HepG2 (cell line): ENCODE measurements around the gene SLC44A4. TPM values are rescaled to one million over a fixed set of nuclear protein-coding genes. Genes with fewer than 3 reads are reported as not detected.
A peak's percentile ranks its signal among the peaks of the same experiment; 100 is the strongest.

Source experiments
- CREM ChIP-seq, 2 experiments: sonication (generic) in 1 of 2; formaldehyde crosslinking in 1 of 2; IDR thresholded peaks; 2 replicates each; pipeline versions ENCODE4 v1.4.0 to v1.6.1; 2016 to 2020; ENCODE audit warnings: antibody characterized with exemption in 1 of 2, mild to moderate bottlenecking in 1 of 2, missing genetic modification reagents in 1 of 2
- ESRRA ChIP-seq: sonication (generic); formaldehyde crosslinking; IDR thresholded peaks from 2 replicates; pipeline ENCODE4 v1.5.1; 2020; ENCODE audit warnings: mild to moderate bottlenecking, low read depth, missing genetic modification reagents
- HDAC1 ChIP-seq: sonication (generic); formaldehyde crosslinking; IDR thresholded peaks from 2 replicates; pipeline ENCODE4 v1.5.1; 2020; ENCODE audit warnings: mild to moderate bottlenecking, missing genetic modification reagents
- HMG20A ChIP-seq: IDR thresholded peaks from 2 replicates; pipeline ENCODE4 v1.6.1; 2016; ENCODE audit warnings: borderline replicate concordance
- HNRNPK ChIP-seq: fragments of 200-400 bp; formaldehyde crosslinking; IDR thresholded peaks from 2 replicates; pipeline ENCODE4 v1.6.1; 2018; ENCODE audit warnings: low read length, low read depth, moderate library complexity, mild to moderate bottlenecking; ENCODE audit not compliant: poor library complexity, severe bottlenecking
- MAFG ChIP-seq: sonication (generic); formaldehyde crosslinking; IDR thresholded peaks from 2 replicates; pipeline ENCODE4 v1.5.1; 2020; ENCODE audit warnings: mild to moderate bottlenecking, missing genetic modification reagents
- MAZ ChIP-seq, 2 experiments: sonication (generic) in 1 of 2; formaldehyde crosslinking in 1 of 2; IDR thresholded peaks; 2 replicates each; pipeline versions ENCODE4 v1.5.0 to v1.6.1; 2012 to 2020; ENCODE audit warnings: low read depth in 2 of 2, mild to moderate bottlenecking in 2 of 2, borderline replicate concordance in 1 of 2, improper control_type of control experiment in 1 of 2, low read length in 1 of 2, missing genetic modification reagents in 1 of 2, moderate library complexity in 1 of 2
- MBNL3 ChIP-seq: fragments of 250-450 bp; sonication (Bioruptor Pico); conservative IDR thresholded peaks from 2 replicates; pipeline ENCODE4 v1.8.0; 2022; ENCODE audit warnings: mild to moderate bottlenecking, inconsistent platforms
- NR0B2 ChIP-seq: sonication (generic); formaldehyde crosslinking; IDR thresholded peaks from 2 replicates; pipeline ENCODE4 v1.4.0; 2020; ENCODE audit warnings: mild to moderate bottlenecking, missing genetic modification reagents
- RCOR2 ChIP-seq: IDR thresholded peaks from 2 replicates; pipeline ENCODE4 v1.6.1; 2016; ENCODE audit warnings: missing biosample characterization, missing genetic modification reagents
- SIN3B ChIP-seq: fragments of 150-350 bp; IDR thresholded peaks from 2 replicates; pipeline ENCODE4 v1.6.1; 2014; ENCODE audit warnings: low read length
- TBX2 ChIP-seq: sonication (generic); formaldehyde crosslinking; IDR thresholded peaks from 2 replicates; pipeline ENCODE4 v1.5.0; 2020; ENCODE audit warnings: missing genetic modification reagents, mild to moderate bottlenecking, borderline replicate concordance
- ZNF253 ChIP-seq: sonication (generic); formaldehyde crosslinking; IDR thresholded peaks from 2 replicates; pipeline ENCODE4 v1.8.0; 2022; ENCODE audit warnings: mild to moderate bottlenecking, missing genetic modification reagents, borderline replicate concordance
- ZNF333 ChIP-seq: sonication (generic); formaldehyde crosslinking; IDR thresholded peaks from 2 replicates; pipeline ENCODE4 v1.4.0; 2020; ENCODE audit warnings: mild to moderate bottlenecking, missing genetic modification reagents, borderline replicate concordance
- ZNF556 ChIP-seq: sonication (generic); formaldehyde crosslinking; IDR thresholded peaks from 2 replicates; pipeline ENCODE4 v1.4.0; 2020; ENCODE audit warnings: mild to moderate bottlenecking, missing genetic modification reagents, borderline replicate concordance
- ZSCAN22 ChIP-seq: sonication (generic); formaldehyde crosslinking; IDR thresholded peaks from 2 replicates; pipeline ENCODE4 v1.4.0; 2020; ENCODE audit warnings: mild to moderate bottlenecking, missing genetic modification reagents
- polyA plus RNA-seq, 8 experiments: library from polyadenylated mRNA; depleted of rRNA in 3 of 8; stranded (reverse) in 7 of 8; unstranded in 1 of 8; fragments of >200 nt; fragmentation: Illumina TruSeq in 4 of 8; extraction: Trizol in 4 of 8; gene quantifications; 2 replicates each; pipeline versions ENCODE4 v1.2.1 to v1.2.3, GENCODE V29; 2011 to 2016; ENCODE audit warnings: low read depth in 4 of 8, missing spikeins in 1 of 8, mixed read lengths in 1 of 8; ENCODE audit not compliant: insufficient read depth in 1 of 8
- total RNA-seq, 5 experiments: library from RNA; depleted of rRNA; stranded (reverse); fragments of >200 nt; fragmentation: Illumina TruSeq; extraction: Trizol; gene quantifications; 2 replicates each; pipeline ENCODE4 v1.2.3, GENCODE V29; 2016; ENCODE audit warnings: low read depth in 1 of 5
- TF ChIP-seq, protein P1 (sequence below): sonication (generic); formaldehyde crosslinking; IDR thresholded peaks from 2 replicates; pipeline ENCODE4 v1.4.0; 2020; ENCODE audit warnings: mild to moderate bottlenecking, missing genetic modification reagents

Gene SLC44A4
- total and polyA plus RNA-seq, 2 of the 13 experiments (the other 11 are each of a cell fraction or from before 2014, with no cell fraction given): 3.5 to 5.9 TPM

GRCh38 chr6:31822036-31822821 lies 56.6 kb downstream of the SLC44A4 start (continued):
- TF ChIP-seq, protein P1, sequence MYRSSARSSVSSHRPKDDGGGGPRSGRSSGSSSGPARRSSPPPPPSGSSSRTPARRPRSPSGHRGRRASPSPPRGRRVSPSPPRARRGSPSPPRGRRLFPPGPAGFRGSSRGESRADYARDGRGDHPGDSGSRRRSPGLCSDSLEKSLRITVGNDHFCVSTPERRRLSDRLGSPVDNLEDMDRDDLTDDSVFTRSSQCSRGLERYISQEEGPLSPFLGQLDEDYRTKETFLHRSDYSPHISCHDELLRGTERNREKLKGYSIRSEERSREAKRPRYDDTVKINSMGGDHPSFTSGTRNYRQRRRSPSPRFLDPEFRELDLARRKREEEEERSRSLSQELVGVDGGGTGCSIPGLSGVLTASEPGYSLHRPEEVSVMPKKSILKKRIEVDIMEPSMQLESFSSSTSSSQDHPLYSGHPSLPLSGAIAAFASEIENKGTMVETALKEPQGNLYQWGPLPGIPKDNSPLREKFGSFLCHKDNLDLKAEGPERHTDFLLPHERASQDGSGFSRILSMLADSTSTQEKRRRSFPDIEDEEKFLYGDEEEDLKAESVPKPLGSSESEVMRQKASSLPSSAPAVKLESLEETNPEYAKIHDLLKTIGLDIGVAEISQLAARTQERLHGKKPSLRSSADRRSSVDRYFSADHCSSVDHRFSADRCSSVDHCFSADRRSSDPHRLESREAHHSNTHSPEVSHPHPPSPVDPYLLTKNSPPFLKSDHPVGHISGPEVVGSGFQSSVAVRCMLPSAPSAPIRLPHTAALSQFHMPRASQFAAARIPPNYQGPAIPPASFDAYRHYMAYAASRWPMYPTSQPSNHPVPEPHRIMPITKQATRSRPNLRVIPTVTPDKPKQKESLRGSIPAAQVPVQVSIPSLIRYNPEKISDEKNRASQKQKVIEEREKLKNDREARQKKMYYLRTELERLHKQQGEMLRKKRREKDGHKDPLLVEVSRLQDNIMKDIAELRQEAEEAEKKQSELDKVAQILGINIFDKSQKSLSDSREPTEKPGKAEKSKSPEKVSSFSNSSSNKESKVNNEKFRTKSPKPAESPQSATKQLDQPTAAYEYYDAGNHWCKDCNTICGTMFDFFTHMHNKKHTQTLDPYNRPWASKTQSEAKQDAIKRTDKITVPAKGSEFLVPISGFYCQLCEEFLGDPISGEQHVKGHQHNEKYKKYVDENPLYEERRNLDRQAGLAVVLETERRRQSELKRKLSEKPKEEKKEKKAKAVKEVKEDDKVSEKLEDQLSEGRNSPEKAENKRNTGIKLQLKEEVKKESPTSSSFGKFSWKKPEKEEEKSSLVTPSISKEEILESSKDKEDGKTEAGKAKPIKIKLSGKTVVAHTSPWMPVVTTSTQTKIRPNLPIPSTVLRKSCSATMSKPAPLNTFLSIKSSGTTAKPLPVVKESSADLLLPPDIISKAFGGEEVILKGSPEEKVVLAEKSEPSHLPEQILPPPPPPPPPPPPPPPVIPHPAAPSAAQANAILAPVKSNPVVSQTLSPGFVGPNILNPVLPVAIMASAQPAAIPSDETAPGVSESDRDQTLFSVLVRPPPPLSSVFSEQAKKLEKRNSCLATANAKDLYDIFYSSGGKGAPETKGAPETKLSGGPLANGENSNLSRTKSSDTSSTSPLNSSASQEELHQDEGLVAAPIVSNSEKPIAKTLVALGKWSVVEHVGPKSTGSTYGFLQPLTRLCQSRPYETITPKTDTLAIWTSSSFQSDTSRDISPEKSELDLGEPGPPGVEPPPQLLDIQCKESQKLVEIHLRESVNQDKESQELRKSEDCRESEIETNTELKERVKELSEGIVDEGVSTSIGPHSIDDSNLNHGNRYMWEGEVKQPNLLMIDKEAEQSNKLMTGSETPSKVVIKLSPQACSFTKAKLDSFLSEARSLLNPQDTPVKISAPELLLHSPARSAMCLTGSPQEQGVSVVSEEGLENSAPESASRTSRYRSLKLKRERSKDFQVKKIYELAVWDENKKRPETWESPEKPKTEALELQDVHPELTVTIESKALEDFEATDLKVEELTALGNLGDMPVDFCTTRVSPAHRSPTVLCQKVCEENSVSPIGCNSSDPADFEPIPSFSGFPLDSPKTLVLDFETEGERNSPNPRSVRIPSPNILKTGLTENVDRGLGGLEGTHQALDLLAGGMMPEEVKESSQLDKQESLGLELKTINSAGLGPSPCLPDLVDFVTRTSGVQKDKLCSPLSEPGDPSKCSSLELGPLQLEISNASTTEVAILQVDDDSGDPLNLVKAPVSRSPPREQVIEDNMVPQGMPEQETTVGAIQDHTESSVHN (CRISPR knock-in tag): no peak
- TF ChIP-seq RCOR2 (no peak), MBNL3 (CRISPR knock-in tag) (no peak), ZSCAN22 (CRISPR knock-in tag) (no peak), ESRRA (CRISPR knock-in tag) (0 out of 2 replicates have a peak, but pooled peaks have one; percentile 39), MAFG (0 out of 2 replicates have a peak, but pooled peaks have one; percentile 50), HNRNPK (peak; percentile 95), ZNF253 (no peak), HMG20A (no peak), SIN3B (no peak), ZNF556 (CRISPR knock-in tag) (no peak), HDAC1 (peak; percentile 15; the same call in 1 of the 2 replicates), MAZ (IDR thresholded peaks at IDR 0.05; ENCODE audit: borderline replicate concordance, low read depth, low read length) (no peak), MAZ (CRISPR knock-in tag; IDR thresholded peaks at IDR 0.05; ENCODE audit: low read depth) (peak; percentile 64; the same call in 1 of the 2 replicates), TBX2 (CRISPR knock-in tag) (peak; percentile 73), CREM (IDR thresholded peaks at IDR 0.05) (no peak; the same call in 1 of the 2 replicates), CREM (CRISPR knock-in tag; IDR thresholded peaks at IDR 0.05) (no peak), ZNF333 (CRISPR knock-in tag) (0 out of 2 replicates have a peak, but pooled peaks have one; percentile 54), NR0B2 (CRISPR knock-in tag) (no peak)
